Astrocyte of the spinal cord (primary cell): ENCODE data around the gene GNA12.
A peak's percentile ranks its signal among the peaks of the same experiment; 100 is the strongest.
"Not testable (repeated sequence)": the region's sequence is repeated elsewhere in the genome, so short reads cannot be mapped to it uniquely, and the experiment has no call there.

Experiments used
- DNase-seq: peaks from one replicate; pipeline ENCODE4 v3.0.0; 2011; ENCODE audit warnings: low read depth, low spot score
- H3K4me3 ChIP-seq: 2 replicates; pipeline ENCODE4 v1.5.1; 2011; ENCODE audit warnings: low read depth, mild to moderate bottlenecking, low read length, moderate library complexity
- CTCF ChIP-seq: IDR thresholded peaks from 2 replicates; pipeline ENCODE4 v1.5.1; 2012; ENCODE audit warnings: low read depth, mild to moderate bottlenecking, low read length, inconsistent platforms
- in situ Hi-C: cut with HindIII; loops from 2 replicates; pipeline ENCODE4 v1.10.0; 2017; ENCODE audit warnings: low sequenced_read_pairs

Gene GNA12

DNA sequence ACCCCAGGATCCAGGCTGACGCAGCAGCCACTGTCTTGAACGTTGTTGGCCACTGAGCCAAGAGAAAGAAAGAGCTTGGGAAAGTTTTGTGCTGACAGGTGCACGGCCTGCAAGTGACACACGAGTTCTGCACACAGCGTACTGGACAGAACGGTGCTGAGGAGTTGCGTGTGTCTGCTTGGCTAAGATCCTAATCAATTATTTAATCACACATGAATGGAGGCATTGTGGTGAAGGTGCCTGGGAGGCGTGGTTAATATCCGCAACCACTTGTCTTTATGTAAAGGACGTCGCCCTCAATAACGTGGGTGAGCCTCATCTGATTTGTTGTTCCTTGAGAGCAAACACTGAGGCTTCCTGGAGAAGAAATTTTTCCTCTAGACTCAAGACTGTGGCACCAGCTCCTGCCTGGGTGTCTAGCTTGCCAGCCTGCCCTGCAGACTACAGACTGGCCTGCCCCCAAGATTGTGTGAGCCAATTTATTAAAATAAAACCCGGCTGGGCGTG lies 16.6 kb upstream of the GNA12 start:
- in situ Hi-C loops, result no loop called here
- TF ChIP-seq CTCF, result no peak
- DNase-seq, result peak; percentile 33
- H3K4me3 ChIP-seq, result no peak overlapping the region

DNA sequence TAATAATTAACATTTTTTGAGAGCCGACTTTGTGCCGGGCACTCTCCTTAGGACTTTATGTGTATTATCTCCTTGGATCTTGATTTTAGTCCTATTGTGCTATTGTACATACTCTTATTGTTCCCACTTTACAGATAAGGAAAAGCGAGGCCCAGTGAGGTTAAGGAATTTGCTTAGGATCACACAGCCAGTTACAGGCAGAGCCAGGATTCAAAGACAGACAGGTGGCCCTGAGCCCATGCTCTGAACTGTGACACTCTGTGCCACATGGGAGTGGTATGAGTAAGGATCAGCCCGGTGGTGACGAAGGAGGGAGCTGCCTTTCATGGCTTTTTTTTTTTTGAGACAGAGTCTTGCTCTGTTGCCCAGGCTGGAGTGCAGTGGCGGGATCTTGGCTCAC lies 15.8 kb upstream of the GNA12 start:
- no peak for TF ChIP-seq CTCF
- in situ Hi-C loops, result no loop called here
- no peak for DNase-seq
- no peak overlapping the region for H3K4me3 ChIP-seq

DNA sequence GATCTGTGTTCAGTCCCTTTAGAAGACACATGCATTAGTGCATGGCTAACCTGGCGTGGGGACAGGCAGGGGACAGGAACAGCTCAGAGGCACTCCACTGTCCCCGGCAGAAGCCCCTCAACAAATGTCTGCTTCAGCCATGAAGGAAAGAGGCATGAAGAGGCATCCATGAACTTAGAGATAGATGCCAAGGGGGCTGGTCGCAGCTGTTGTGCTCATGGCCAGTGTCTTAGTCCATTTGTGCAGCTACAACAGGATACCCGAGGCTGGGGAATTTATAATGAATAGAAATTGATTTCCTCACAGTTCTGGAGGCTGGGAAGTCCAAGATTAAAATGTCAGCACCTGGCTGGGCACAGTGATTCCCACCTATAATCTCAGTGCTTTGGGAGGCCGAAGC lies 14.5 kb upstream of the GNA12 start:
- no peak for DNase-seq
- no peak overlapping the region for H3K4me3 ChIP-seq
- in situ Hi-C loops, result no loop called here
- TF ChIP-seq CTCF, result no peak

DNA sequence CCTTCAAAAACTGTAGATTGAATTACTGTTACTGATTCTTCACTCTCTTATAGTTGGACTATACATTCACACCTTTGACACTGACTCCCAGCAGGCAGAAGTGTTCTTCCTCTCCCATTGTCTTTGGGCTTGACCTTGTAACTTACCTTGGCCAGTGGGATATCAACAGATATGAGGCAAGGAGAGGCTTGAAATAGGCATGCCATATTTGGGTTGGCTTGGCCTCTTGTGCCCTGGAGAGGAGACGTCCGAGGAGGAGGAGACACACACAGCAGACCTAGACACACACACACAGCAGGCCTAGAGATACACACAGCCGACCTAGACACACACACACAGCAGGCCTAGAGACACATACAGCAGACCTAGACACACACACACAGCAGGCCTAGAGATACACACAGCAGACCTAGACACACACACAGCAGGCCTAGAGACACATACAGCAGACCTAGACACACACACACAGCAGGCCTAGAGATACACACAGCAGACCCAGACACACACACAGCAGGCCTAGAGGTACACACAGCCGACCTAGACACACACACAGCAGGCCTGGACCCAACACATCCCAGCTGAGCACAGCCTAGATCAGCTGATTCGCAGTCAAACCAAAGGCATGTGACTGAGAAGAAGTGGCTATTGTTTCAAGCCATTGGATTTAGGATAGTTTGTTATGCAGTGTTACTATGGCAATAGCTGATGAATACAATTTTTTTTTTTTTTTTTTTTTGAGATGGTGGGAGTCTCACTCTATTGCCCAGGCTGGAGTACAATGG lies 12.5 kb upstream of the GNA12 start:
- no peak overlapping the region for H3K4me3 ChIP-seq
- in situ Hi-C loops, result no loop called here
- no peak for TF ChIP-seq CTCF
- no peak for DNase-seq

DNA sequence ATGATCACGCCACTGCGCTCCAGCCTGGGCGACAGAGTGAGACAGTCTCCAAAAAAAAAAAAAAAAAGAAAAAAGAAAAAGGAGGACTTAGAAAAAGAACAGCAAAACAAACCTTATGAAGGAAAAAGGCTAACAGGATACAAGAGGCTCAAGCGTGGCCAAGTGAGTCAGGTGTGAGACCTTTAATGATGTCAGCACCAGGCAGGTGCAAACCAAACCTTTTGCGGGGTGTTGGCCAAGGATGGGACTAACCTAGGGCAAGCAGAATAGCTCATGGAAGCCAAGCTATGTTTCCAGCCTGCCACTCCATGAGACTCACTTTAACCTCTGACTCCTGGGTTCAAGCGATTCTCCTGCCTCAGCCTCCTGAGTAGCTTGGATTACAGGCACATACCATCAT lies 11.3 kb upstream of the GNA12 start:
- in situ Hi-C loops, result no loop called here
- H3K4me3 ChIP-seq, result no peak overlapping the region
- DNase-seq, result no peak
- TF ChIP-seq CTCF, result no peak

DNA sequence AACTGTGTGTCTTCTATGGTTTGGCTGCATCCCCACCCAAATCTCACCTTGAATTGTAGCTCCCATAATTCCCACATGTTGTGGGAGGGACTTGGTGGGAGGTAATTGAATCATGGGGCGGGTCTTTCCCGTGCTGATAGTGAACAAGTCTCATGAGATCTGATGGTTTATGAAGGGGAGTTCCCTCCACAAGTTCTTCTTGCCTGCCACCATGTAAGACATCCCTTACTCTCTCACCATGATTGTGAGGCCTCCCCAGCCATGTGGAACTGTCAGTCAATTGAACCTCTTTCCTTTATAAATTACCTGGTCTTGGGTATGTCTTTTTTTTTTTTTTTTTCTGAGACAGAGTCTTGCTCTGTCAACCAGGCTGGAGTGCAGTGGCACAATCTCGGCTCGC lies 9.4 kb upstream of the GNA12 start:
- in situ Hi-C loops, DNase-seq, H3K4me3 ChIP-seq: not testable (repeated sequence)

DNA sequence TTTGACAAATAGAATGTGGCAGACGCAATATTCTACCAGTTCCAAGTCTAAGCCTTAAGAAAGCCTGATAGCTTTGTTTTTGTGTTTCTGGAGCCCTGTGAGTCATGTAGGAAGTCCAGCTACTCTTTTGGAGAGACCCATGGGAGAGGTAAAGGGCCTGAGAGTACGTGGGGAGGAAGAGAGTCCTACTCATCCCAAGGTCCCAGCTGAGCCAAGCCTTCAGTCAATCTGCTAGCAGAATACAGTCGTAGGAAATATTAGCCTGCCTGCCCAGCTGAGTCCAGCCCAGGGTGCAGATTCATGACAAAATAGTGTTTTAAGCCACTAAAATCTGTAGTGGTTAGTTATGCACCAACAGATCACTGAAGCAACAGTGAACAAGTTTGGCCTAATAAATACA lies 9.0 kb upstream of the GNA12 start:
- in situ Hi-C loops, result no loop called here
- no peak for DNase-seq

More for the DNA sequence above, 9.0 kb upstream of the GNA12 start:
- no peak overlapping the region for H3K4me3 ChIP-seq
- no peak for TF ChIP-seq CTCF
